NCI-H1105 (cell line): ENCODE data around the gene C1orf174.

Experiments
- DNase-seq: peaks from one replicate; lab custom pipeline; 2025; lab: John Stamatoyannopoulos, UW

The C1orf174 gene

GRCh38 chr1:3868464-3869006, 31.5 kb downstream of the C1orf174 start:
- DNase-seq: no peak

GRCh38 chr1:3865606-3866160, 34.4 kb downstream of the C1orf174 start:
- no peak for DNase-seq

GRCh38 chr1:3864884-3865283, 35.2 kb downstream of the C1orf174 start:
- no peak for DNase-seq

GRCh38 chr1:3863231-3863935, 36.7 kb downstream of the C1orf174 start:
- no peak for DNase-seq

- peak; percentile 1 for DNase-seq
Measured at GRCh38 chr1:3858231-3858981, 41.7 kb downstream of the C1orf174 start.

- DNase-seq: no peak
Measured at GRCh38 chr1:3857791-3858129, 42.3 kb downstream of the C1orf174 start.

GRCh38 chr1:3856923-3857790, 42.9 kb downstream of the C1orf174 start, which contains the start of the genes CEP104 and DFFB:
TSS of gene CEP104 (minus strand) at chr1:3857211. CDS start at chr1:3852407, 4,804 bp downstream.
TSS of gene DFFB (plus strand) at chr1:3857476. CDS start at chr1:3857604, 128 bp downstream.
- peak; percentile 99 for DNase-seq

GRCh38 chr1:3852711-3853485, 47.2 kb downstream of the C1orf174 start:
- no peak for DNase-seq

- DNase-seq: no peak
Measured at GRCh38 chr1:3852091-3852490, 48.0 kb downstream of the C1orf174 start.

GRCh38 chr1:3851292-3851691, 48.8 kb downstream of the C1orf174 start:
- DNase-seq: no peak

GRCh38 chr1:3850857-3851256, 49.2 kb downstream of the C1orf174 start:
- DNase-seq: no peak

- no peak for DNase-seq
Measured at GRCh38 chr1:3847081-3847480, 53.0 kb downstream of the C1orf174 start.

GRCh38 chr1:3846541-3846940, 53.5 kb downstream of the C1orf174 start:
- DNase-seq: no peak

- DNase-seq: no peak
Measured at GRCh38 chr1:3842912-3843311, 57.2 kb downstream of the C1orf174 start.

GRCh38 chr1:3841491-3841890, 58.6 kb downstream of the C1orf174 start:
- no peak for DNase-seq
